Stimulated activated naive CD8-positive, alpha-beta T cell treated with anti-CD3 and anti-CD28 coated beads, Interleukin-15, Interleukin-2, amounts not matched to agents 100 ng/mL and 50 ng/mL, for 24 hours (primary cell): Measurements from ENCODE around the gene CDH4.

Source experiments
- H3K27ac Mint-ChIP-seq: one replicate; pipeline ENCODE4 v1.8.0; 2021; ENCODE audit warnings: mild to moderate bottlenecking, mixed read lengths
- H3K27me3 Mint-ChIP-seq: one replicate; pipeline ENCODE4 v1.8.0; 2021; ENCODE audit warnings: mixed read lengths
- H3K36me3 Mint-ChIP-seq: one replicate; pipeline ENCODE4 v1.8.0; 2021; ENCODE audit warnings: low read depth, mixed read lengths
- H3K4me1 Mint-ChIP-seq: one replicate; pipeline ENCODE4 v1.8.0; 2021; ENCODE audit warnings: low read depth, mixed read lengths
- H3K4me3 Mint-ChIP-seq: one replicate; pipeline ENCODE4 v1.8.0; 2021; ENCODE audit warnings: mild to moderate bottlenecking, mixed read lengths
- H3K9me3 Mint-ChIP-seq: one replicate; pipeline ENCODE4 v1.8.0; 2021; ENCODE audit warnings: mixed read lengths

CDH4 gene

GRCh38 chr20:61582196-61582923, 330.3 kb downstream of the CDH4 start:
- no peaks in the 10 kb centered on the region for H3K4me1 Mint-ChIP-seq
- no peaks in the 10 kb centered on the region for H3K36me3 Mint-ChIP-seq
- no peaks in the 10 kb centered on the region for H3K9me3 Mint-ChIP-seq
- H3K27me3 Mint-ChIP-seq = no peaks in the 10 kb centered on the region
- H3K27ac Mint-ChIP-seq = no peak overlapping the region
- no peak overlapping the region for H3K4me3 Mint-ChIP-seq

DNA sequence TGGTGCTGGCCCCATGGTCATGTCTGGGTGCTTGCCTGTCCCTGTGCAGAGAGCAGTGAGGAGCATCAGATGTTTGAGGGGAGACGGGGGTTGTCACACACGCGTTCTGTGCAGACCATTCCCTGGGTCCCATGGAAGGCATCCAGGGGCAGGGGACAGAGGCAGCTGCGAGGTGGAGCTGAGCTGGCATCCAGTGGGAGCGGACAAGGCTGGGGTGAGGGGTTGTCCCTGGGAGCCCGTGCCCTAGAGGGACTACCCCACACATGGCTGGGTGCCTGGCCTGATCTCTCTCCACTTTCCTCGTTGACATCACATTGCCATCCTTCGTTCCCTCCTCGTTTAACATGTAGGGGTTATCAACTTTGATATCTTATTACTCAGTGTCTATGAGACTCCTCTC, 331.3 kb downstream of the CDH4 start:
- Mint-ChIP-seq H3K4me3 (no peak overlapping the region), H3K27me3 (no peaks in the 10 kb centered on the region), H3K36me3 (no peaks in the 10 kb centered on the region), H3K27ac (no peak overlapping the region), H3K4me1 (no peaks in the 10 kb centered on the region), H3K9me3 (no peaks in the 10 kb centered on the region)

GRCh38 chr20:61584851-61585250, 332.8 kb downstream of the CDH4 start:
- H3K27me3 Mint-ChIP-seq = no peaks in the 10 kb centered on the region
- no peak overlapping the region for H3K27ac Mint-ChIP-seq
- no peak overlapping the region for H3K4me3 Mint-ChIP-seq
- peaks cover 4% of the 10 kb centered on the region for H3K9me3 Mint-ChIP-seq
- no peaks in the 10 kb centered on the region for H3K4me1 Mint-ChIP-seq
- no peaks in the 10 kb centered on the region for H3K36me3 Mint-ChIP-seq

DNA sequence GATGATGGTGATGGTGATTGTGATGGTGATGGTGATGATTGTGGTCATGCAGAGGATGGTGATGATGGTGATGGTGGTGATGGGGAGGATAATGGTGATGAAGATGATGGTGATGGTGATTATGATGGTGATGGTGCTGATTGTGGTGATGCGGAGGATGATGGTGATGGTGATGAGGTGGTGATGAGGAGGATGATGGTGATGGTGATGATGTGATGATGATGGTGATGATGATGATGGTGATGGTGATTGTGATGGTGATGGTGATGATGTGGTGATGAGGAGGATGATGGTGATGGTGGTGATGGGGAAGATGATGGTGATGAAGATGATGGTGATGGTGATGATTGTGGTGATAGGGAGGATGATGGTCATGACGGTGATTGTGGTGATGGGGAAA, 333.7 kb downstream of the CDH4 start:
- Mint-ChIP-seq H3K36me3 (no peaks in the 10 kb centered on the region), H3K4me3 (no peak overlapping the region), H3K27ac (no peak overlapping the region), H3K9me3 (peaks cover 4% of the 10 kb centered on the region), H3K27me3 (no peaks in the 10 kb centered on the region), H3K4me1 (no peaks in the 10 kb centered on the region)

DNA sequence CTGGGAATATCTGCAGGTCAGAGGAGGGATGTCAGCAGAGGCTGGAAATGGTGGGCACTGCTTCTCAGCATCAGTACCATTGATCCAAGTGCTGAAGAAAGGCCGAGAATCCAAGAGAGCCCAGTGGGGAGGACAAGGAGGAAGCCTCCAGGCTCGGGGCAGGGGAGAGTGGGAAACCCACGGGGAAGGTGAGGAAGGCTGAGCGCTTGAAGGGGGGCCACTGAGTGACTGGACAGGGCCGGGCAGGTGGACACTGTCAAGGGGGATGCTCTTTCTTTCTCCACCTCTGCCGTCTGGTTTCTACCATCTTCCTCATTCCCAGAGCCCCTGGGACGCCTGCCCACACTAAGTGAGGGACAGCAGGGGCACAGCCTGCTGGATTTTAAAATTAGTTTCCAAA, 335.0 kb downstream of the CDH4 start:
- H3K27me3 Mint-ChIP-seq = no peaks in the 10 kb centered on the region
- no peak overlapping the region for H3K4me3 Mint-ChIP-seq
- no peak overlapping the region for H3K27ac Mint-ChIP-seq
- H3K9me3 Mint-ChIP-seq = peaks cover 12% of the 10 kb centered on the region
- no peaks in the 10 kb centered on the region for H3K36me3 Mint-ChIP-seq
- H3K4me1 Mint-ChIP-seq = no peaks in the 10 kb centered on the region

DNA sequence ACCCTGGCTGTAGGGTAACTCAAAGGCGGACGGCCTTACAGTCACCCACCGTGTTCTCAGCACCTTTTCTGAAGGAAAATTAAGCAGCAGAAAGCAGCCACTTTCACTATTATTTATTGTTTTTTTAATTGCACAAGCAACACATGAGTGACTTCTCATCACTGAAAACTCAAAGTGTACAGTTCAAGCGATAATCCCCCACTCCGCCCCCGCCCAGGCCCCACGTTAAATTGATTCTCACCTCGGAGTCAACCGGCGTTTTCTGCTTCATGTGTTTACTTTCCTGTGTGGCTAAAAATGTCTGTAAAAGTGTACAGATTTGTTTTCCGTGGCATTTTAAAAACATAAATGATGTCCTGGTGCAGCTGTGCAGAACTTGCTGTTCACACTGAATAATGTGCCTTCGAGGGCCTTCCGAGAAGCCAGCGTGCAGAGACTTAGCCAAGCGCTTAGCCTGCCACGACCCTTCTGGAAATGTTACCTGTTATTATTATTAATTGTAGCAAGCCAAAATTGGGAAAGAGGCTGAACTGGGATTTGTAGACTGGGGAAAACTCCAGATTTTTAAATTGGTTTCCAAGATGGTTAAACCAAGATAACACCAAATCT, 335.7 kb downstream of the CDH4 start:
- H3K4me1 Mint-ChIP-seq = no peaks in the 10 kb centered on the region
- no peak overlapping the region for H3K27ac Mint-ChIP-seq
- H3K27me3 Mint-ChIP-seq = no peaks in the 10 kb centered on the region
- H3K36me3 Mint-ChIP-seq = no peaks in the 10 kb centered on the region
- peaks cover 16% of the 10 kb centered on the region for H3K9me3 Mint-ChIP-seq
- no peak overlapping the region for H3K4me3 Mint-ChIP-seq

GRCh38 chr20:61588411-61589385, 336.6 kb downstream of the CDH4 start:
- Mint-ChIP-seq H3K36me3 (no peaks in the 10 kb centered on the region), H3K27me3 (no peaks in the 10 kb centered on the region), H3K9me3 (peaks cover 20% of the 10 kb centered on the region), H3K4me3 (no peak overlapping the region), H3K4me1 (no peaks in the 10 kb centered on the region), H3K27ac (no peak overlapping the region)

DNA sequence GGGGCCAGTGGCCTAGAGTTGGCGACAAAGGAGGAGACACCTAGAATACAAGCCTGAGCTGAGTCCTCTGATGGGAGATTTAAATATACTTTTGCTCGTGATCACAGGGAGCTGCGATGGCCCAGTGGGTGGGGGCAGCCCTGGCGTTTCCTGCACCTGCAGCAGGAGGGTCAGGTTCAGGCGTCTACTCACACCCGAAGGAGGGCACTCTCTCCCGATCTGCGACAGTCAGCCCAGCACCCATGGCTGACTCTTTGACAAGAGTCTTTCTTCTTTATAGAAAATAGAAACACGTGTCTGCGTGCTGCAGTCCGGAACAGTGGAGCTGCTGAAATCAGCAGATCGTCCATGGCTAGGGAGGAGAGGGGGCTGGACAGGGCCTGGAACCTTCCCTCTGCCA, 338.2 kb downstream of the CDH4 start:
- Mint-ChIP-seq H3K9me3 (peaks cover 20% of the 10 kb centered on the region), H3K36me3 (no peaks in the 10 kb centered on the region), H3K4me1 (no peaks in the 10 kb centered on the region), H3K27ac (no peak overlapping the region), H3K4me3 (no peak overlapping the region), H3K27me3 (no peaks in the 10 kb centered on the region)

DNA sequence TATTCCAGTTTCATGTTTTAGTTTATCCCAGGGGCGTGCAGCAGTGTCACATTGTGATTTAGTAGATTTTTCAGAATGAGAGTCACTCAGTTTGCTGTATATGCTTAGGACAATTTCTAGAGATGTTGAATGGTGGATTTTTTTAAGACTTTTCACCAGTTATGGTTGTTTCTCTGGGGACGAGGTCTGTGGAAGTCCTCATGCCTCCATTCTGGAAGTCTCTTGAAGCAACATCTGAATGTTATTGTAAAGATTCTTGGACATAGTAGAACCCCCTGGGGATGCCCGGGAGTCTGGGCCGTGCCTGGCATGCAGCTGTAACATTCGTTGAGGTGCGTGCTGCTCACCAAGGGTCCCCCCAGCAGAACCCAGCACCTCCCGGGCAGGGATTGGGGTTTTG, 341.5 kb downstream of the CDH4 start:
- Mint-ChIP-seq H3K27me3 (no peaks in the 10 kb centered on the region), H3K4me1 (no peaks in the 10 kb centered on the region), H3K9me3 (peaks cover 20% of the 10 kb centered on the region), H3K4me3 (no peak overlapping the region), H3K36me3 (no peaks in the 10 kb centered on the region), H3K27ac (no peak overlapping the region)

DNA sequence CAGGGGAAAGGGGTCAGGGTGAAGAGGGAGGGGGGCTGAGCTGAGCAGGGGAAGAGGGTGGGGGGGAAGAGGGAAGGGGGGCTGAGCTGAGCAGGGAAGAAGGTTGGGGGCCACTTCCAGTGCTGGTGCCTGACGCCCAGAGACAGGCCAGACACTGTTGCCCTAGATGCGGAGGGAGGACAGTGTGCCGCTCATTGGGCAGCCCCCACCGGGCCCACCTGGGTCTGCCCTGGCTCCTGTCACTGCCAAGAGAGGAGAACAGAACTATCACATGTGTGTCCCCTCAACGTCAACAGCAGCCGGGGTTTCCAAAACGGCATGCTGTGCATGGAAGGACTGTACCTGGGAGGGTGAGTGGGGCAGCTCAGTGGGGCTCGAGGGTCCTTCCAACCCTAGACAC, 342.1 kb downstream of the CDH4 start:
- H3K27me3 Mint-ChIP-seq = no peaks in the 10 kb centered on the region
- H3K4me3 Mint-ChIP-seq = no peak overlapping the region
- H3K27ac Mint-ChIP-seq = no peak overlapping the region
- H3K4me1 Mint-ChIP-seq = no peaks in the 10 kb centered on the region
- no peaks in the 10 kb centered on the region for H3K36me3 Mint-ChIP-seq
- H3K9me3 Mint-ChIP-seq = peaks cover 16% of the 10 kb centered on the region

DNA sequence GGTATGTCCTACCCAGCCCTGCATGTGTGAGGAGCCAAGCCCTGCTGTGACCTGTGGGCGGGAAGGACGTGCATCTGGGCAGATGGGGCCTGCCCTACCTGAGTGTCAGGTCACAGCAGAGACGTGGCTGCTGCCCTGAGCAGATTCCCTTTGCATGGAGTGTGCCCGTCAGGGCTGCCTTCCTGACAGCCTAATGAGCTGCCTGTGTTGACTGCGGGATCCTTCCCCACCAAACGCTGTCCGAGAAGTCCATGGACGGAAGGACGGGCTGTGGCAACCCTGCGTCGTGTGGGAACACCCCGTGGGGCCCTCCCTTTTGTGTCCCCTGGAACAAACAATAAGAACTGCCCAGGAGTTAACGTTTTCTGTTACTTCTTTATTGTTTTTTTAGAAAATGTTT, 343.2 kb downstream of the CDH4 start:
- no peak overlapping the region for H3K4me3 Mint-ChIP-seq

DNA sequence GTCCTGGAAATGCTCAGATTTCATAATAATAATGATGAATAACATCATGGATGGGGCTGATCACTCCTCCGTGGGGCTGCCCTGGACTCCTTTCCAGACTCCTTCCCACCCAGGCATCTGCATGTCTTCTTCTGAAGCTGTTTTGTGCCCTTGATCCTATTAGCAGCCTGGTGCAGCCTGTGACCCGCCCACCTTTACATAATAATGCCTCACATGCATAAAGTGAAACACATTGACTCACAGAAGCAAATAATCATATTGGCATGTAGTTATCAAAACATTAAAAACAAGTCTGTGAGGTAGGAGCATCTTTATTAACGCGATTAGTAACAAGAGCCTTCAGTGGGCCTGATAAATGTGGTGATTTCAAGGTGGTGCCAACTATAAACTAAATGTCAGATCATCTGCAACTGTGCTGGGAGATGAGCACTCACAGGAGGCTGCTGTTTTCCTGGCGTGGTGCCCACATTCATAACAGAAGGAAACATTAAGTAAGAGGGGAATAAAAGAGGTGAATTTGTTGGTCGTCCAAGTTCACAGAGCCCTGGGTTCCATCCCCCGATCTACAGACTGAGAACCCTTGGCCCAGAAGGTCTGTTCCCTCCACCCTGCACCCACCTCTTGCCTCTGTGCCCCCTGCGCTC, 344.7 kb downstream of the CDH4 start:
- H3K4me3 Mint-ChIP-seq = no peak overlapping the region
- no peak overlapping the region for H3K27ac Mint-ChIP-seq
- no peaks in the 10 kb centered on the region for H3K4me1 Mint-ChIP-seq
- H3K27me3 Mint-ChIP-seq = no peaks in the 10 kb centered on the region
- no peaks in the 10 kb centered on the region for H3K36me3 Mint-ChIP-seq
- H3K9me3 Mint-ChIP-seq = peaks cover 10% of the 10 kb centered on the region

More for the DNA sequence above, 343.2 kb downstream of the CDH4 start:
- Mint-ChIP-seq H3K9me3 (peaks cover 16% of the 10 kb centered on the region), H3K4me1 (no peaks in the 10 kb centered on the region), H3K27ac (no peak overlapping the region), H3K36me3 (no peaks in the 10 kb centered on the region), H3K27me3 (no peaks in the 10 kb centered on the region)

DNA sequence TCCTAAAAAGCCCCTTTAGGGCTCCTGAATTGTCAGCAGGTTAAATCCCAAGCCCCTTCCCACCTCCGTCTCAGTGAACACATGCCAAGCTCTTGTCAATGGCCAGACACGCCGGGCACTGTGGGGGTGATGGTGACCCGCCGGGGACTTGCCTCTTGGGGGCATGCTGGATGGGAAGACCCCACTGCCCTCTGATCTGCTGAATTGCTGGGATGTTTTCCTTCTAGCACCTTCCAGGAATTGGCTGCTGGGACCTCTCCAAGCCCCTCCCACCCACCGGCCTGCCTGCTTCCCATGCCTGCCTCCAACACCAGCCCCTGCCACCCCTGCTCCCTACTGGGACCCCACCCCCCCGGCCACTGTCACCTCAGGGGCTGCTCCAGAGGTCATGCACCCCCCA, 345.9 kb downstream of the CDH4 start:
- H3K4me3 Mint-ChIP-seq = no peak overlapping the region
- no peak overlapping the region for H3K27ac Mint-ChIP-seq

DNA sequence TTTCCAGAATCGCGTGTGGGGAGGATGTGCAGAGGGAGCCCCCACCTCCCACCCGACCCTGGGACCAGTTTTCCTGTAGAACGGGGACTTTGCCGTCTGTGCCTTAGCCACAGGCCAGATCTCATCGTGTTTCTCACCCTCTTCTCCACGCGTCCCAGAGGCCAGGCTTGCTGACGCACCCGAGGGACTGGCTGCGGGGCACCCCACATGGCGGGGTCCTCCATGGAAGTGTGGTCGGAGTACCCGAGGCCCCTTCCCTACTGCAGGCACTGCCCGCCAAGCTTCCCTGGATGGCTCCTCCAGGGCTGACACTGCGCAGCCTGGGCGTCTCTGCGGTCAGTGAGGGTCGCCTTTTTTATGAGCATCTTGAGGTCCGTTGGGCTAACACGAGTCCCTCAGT, 346.5 kb downstream of the CDH4 start:
- H3K9me3 Mint-ChIP-seq = no peaks in the 10 kb centered on the region
- no peaks in the 10 kb centered on the region for H3K27me3 Mint-ChIP-seq
- H3K36me3 Mint-ChIP-seq = no peaks in the 10 kb centered on the region
- no peak overlapping the region for H3K4me3 Mint-ChIP-seq
- no peaks in the 10 kb centered on the region for H3K4me1 Mint-ChIP-seq
- H3K27ac Mint-ChIP-seq = no peak overlapping the region

More for the DNA sequence above, 345.9 kb downstream of the CDH4 start:
- H3K9me3 Mint-ChIP-seq = peaks cover 4% of the 10 kb centered on the region
- no peaks in the 10 kb centered on the region for H3K27me3 Mint-ChIP-seq
- H3K36me3 Mint-ChIP-seq = no peaks in the 10 kb centered on the region
- H3K4me1 Mint-ChIP-seq = no peaks in the 10 kb centered on the region
